Stimulated activated CD4-positive, alpha-beta T cell treated with anti-CD3 and anti-CD28 coated beads, Interleukin-1b, Interleukin-23, amount 100 ng/mL, for 24 hours (primary cell): ENCODE data around the gene METTL5.

Experiments
- DNase-seq, 4 experiments: peaks; one replicate each; pipeline ENCODE4 v3.0.0-alpha.2; 2020; ENCODE audit warnings: low read depth in 4 of 4, low spot score in 1 of 4

Gene METTL5

GRCh38 chr2:169782513-169782912 lies 42.2 kb downstream of the METTL5 start:
- DNase-seq = no peak

- DNase-seq = no peak
These were observed 43.3 kb downstream of the METTL5 start for GRCh38 chr2:169781249-169782013.

GRCh38 chr2:169778446-169778845 lies 46.3 kb downstream of the METTL5 start:
- DNase-seq = no peak

- DNase-seq = no peak
These were observed 48.4 kb downstream of the METTL5 start for GRCh38 chr2:169776252-169776761.

- DNase-seq = no peak
These were observed 48.9 kb downstream of the METTL5 start for GRCh38 chr2:169775765-169776164.

GRCh38 chr2:169775354-169775753 lies 49.4 kb downstream of the METTL5 start:
- DNase-seq = no peak

GRCh38 chr2:169772651-169773050 lies 52.1 kb downstream of the METTL5 start:
- no peak for DNase-seq

- DNase-seq = no peak
These were observed 53.1 kb downstream of the METTL5 start for GRCh38 chr2:169771612-169772011.

GRCh38 chr2:169771021-169771420 lies 53.7 kb downstream of the METTL5 start:
- no peak for DNase-seq

- peak in 1 of 4 experiments; percentile 13 for DNase-seq
These were observed 56.3 kb downstream of the METTL5 start for GRCh38 chr2:169768262-169768995.

GRCh38 chr2:169767243-169767888 lies 57.3 kb downstream of the METTL5 start:
- peak in 3 of 4 experiments; percentile 12 to 32 (median 26) for DNase-seq

- no peak for DNase-seq
These were observed 59.2 kb downstream of the METTL5 start for GRCh38 chr2:169765523-169765922.

- no peak for DNase-seq
These were observed 62.8 kb downstream of the METTL5 start for GRCh38 chr2:169761970-169762292.
